Activated T-cell treated with anti-CD3 and anti-CD28 coated beads for 24 hours (primary cell): ENCODE data around the gene ACTL6B.
"Not testable (repeated sequence)": the region's sequence is repeated elsewhere in the genome, so short reads cannot be mapped to it uniquely, and the experiment has no call there.

Experiments
- DNase-seq: peaks from one replicate; pipeline ENCODE4 v3.0.0-alpha.2; 2020; ENCODE audit warnings: low read depth

Gene ACTL6B

DNA sequence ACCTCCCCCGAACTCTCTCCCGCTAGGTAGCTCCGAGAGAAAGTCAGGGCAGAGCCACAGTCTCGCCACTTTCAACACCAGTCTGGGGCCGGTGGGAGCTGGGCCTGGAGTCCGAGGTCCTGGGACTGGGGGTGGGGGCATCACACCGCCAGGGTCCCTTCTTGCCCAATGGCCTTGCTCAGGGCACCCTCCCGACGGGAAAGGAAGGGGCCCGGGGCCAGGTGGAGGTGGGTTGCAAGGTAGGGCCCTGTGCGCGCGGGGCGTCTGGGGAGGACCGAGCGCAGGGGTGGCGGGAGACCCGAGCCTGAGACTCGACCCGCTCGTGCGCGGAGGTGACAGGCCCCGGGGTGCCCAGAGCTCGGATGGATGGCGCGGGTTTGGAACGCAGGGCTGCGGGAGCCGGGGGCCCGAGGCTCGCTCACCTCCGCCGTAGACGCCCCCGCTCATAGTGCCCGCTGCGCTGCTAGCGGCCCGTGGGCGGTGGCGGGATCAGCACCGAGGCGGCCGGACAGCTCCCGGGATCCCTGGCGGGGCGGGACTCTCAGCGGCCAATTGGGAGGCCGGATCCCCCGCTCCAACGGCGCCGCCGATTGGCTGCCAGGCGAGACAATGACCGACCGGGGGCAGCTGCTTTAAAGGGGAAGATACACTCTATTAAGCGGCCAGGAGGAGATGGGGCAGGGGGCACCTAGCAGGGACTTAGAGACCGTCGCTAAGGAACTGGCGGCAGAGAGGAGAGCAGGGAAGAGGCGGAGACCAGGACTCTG is at the start of gene ACTL6B:
Gene ACTL6B (minus strand): TSS at position 541 of the 767 bp plus-strand sequence. CDS start 94 bp downstream, at position 447.
- DNase-seq, result peak; percentile 43

DNA sequence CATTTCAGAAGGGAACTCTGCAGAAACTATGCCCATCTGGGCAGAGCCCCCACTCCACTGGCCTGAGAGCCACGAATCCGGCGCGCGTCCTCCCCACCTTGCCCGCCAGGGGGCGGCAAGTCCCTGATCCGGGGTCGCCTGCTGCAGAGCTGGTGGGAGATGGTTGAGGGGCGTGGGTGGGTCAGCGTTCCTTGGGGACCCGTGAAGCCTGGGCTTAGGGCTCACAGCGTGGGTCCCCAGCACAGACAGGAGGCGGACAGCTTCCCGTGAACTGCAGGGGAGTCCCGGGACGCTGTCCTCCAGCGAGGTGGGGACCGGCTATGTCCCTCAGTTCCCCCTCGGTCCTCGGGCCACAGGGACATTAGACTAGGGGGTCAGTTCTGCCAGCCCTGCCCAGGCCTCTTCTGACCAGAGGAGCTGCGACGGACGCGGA is 49.1 kb upstream of the ACTL6B start:
- peak; percentile 76 for DNase-seq

DNA sequence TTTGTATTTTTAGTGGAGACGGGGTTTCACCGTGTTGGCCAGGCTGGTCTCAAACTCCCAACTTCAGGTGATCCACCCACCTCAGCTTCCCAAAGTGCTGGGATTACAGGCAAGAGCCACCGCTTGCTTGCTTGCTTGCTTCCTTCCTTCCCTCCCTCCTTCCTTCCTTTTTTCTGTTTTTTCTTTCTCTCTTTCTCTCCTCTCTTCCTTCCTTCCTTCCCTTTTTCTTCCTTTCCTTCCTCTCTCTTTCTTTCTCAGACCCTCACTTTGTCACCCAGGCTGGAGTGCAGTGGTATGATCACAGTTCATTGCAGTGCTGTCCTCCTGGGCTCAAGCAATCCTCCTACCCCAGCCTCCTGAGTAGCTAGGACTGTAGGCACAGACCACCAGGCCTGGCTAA is 44.8 kb upstream of the ACTL6B start:
- not testable (repeated sequence) for DNase-seq

DNA sequence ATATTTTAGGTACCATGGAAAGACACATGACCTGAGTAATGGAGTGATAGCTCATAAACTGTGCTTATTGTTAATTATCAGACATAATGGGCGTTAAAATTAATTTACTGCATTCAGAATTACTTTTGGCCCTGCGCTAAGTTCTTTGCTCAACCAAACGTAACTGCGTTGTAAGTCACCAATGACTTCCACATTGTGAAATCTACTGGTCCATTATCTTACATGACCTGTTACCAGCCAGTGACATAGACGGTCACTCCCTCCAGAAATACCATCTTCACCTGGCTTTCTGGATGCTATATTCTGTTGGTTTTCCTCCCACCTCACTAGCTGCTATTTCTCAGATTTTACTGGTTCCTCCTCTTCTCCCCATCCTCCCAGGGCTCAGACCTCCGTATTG is 42.8 kb upstream of the ACTL6B start:
- no peak for DNase-seq

- DNase-seq, result no peak
These were observed 39.9 kb upstream of the ACTL6B start for GRCh38 chr7:100696123-100696521.

- peak; percentile 53 for DNase-seq
These were observed 38.0 kb upstream of the ACTL6B start, which contains the start of gene GIGYF1 for GRCh38 chr7:100694098-100694745. TSS of gene GIGYF1 (minus strand) at chr7:100694250. CDS start at chr7:100688238, 6,012 bp downstream.

GRCh38 chr7:100693312-100694097 is 37.3 kb upstream of the ACTL6B start:
- DNase-seq, result no peak

DNA sequence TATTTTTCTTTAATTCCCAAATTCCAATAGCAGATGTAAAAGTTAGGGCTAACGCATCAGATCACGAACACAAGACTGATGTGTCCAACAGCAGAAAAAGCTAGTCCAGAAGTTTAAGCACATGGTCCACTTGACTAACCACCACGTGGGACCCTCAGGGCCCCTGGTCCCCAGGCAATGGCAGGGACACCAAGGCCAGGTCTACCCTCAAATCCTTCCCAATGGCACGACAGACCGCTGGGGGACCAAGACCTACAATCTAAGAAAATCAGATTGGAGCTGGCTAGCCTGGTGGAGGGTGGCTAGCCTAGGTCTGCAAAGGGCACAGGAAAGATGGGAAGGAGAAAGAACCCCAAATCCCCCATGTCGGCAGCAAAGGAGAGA is 36.3 kb upstream of the ACTL6B start:
- no peak for DNase-seq

GRCh38 chr7:100691676-100692577 is 35.7 kb upstream of the ACTL6B start:
- DNase-seq, result peak; percentile 78

GRCh38 chr7:100689230-100690135 is 33.2 kb upstream of the ACTL6B start:
- DNase-seq, result no peak

GRCh38 chr7:100688326-100688860 is 32.1 kb upstream of the ACTL6B start:
- no peak for DNase-seq

DNA sequence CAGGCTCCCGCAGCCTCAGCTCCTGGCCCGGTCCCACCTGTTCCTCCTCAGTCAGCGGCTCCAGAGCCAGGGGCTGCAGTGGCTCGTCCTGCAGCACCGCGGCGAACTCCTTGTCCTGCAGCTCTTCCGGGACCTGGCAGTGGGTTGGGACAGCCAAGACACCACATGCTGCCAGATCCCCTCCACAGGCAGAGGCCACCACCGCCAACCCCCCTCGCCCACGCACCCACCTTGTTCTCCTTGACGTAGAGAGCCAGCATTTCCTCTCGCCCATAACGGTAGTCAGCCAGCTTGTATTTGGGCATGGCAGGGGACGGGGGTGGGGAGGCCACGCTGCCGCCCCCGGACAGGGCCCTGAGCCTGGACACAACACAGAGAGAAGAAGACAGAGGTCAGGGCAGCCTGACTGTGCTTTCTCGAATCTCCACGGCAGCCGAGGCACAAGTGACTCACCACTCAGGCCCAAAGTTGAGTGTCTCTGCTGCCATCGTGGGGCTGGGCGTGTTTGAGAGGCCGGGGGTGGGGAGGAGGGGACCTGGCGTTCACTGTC is 31.6 kb upstream of the ACTL6B start:
- no peak for DNase-seq

GRCh38 chr7:100687261-100687660 is 31.0 kb upstream of the ACTL6B start:
- no peak for DNase-seq

- DNase-seq, result no peak
These were observed 30.6 kb upstream of the ACTL6B start for GRCh38 chr7:100686822-100687211.

DNA sequence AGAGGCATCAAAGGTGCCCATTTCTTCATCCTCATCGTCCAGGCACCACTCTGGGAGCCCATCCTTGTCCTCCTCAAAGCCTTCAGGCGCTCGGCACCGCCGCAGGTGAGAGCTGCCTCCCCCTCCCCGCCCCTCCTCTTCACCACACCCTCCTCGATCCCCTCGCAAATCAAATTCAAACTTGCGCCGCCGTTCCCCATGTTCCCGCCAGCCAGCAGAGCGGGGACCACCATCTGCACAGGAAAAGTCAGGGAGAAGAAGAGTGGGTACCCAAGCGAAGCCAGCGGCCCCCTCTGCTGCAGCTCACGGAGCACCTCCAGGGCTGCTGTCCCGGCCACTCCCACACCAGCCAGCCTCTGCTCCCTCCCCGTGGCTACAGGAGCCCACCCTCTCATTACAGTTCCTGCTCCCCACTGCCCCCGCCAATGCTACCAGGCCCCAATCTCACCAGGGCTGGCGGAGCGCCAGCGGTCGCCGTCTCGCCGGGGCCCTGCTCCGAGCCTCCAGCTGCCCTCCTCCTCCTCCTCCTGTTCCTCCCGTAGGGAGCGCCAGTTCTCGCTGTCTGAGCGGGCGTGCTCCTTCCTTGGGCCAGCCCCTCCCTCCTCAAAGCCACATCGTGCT is 30.1 kb upstream of the ACTL6B start:
- no peak for DNase-seq

GRCh38 chr7:100685631-100686145 is 29.4 kb upstream of the ACTL6B start:
- DNase-seq, result no peak

DNA sequence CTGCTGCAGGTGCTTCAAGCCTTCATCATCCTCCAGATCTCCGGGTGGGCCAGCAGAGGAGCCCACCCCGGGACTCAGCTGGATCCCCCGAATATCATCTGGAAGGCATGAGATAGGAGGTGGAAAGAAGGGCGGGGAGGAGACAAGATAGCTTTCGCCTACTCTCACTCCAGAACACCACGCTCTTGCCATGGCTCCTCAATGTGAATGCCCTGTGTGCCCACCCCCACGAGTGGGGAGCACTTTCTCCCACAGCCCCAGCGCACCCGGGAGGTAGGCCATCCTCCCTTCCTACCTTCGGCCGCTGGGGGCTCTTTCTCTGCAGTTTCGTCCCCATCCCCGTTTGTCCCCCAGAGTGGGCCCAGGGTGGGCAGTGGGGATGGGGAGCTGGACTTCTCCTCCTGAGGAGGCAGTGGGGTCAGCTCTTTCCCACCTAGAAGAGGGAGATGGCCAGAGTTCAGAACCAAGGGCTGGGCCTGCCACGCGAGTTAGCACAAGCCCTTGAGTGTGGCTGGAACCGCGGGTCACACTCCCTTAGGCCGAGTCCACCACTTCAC is 28.9 kb upstream of the ACTL6B start:
- no peak for DNase-seq

- DNase-seq, result no peak
These were observed 28.3 kb upstream of the ACTL6B start for GRCh38 chr7:100684534-100685042.
